Stimulated activated CD4-positive, alpha-beta T cell treated with anti-CD3 and anti-CD28 coated beads, Interleukin-12 subunit alpha, Interleukin-12 subunit beta, amount 100 ng/mL, for 24 hours (primary cell): ENCODE results near the gene TACC2.
"Not testable (repeated sequence)": the region's sequence is repeated elsewhere in the genome, so short reads cannot be mapped to it uniquely, and the experiment has no call there.

Source experiments
- DNase-seq, 2 experiments: peaks; one replicate each; pipeline ENCODE4 v3.0.0-alpha.2; 2020; ENCODE audit warnings: low read depth in 2 of 2

TACC2 gene

DNA sequence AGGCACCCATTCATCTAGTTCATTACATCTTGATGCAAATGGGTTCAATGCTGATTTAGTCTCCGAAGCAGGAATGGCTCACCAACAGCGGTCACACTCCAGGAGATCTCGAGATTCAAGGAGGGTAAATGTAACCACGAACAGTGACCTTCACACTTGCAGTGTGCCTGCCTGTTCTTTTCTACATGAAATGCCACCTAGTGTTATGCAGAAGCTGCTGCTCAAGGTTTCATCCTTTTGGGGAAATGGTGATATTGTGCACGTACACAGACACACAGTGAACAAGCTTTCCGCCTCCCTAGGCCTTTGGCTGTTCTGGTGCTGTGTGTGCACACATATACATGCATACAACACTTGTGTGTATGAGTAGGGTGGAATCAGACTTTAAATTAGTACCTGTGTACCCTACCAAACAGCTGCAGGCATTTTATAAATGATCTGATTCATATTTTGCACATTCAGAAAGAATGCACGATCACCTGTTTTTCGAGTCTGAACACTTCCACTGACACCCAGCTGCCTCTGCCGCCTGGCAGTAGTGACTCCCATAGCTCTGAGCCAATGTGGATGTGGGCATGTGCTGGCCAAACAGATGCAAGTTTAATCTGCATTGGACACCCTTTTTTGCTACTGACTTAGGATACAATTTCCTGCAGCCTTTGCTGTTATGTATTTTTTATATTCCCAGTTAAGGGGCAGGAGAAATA is 100.5 kb downstream of the TACC2 start:
- DNase-seq, result no peak

- no peak for DNase-seq
These were observed 102.8 kb downstream of the TACC2 start for GRCh38 chr10:122091722-122092121.

DNA sequence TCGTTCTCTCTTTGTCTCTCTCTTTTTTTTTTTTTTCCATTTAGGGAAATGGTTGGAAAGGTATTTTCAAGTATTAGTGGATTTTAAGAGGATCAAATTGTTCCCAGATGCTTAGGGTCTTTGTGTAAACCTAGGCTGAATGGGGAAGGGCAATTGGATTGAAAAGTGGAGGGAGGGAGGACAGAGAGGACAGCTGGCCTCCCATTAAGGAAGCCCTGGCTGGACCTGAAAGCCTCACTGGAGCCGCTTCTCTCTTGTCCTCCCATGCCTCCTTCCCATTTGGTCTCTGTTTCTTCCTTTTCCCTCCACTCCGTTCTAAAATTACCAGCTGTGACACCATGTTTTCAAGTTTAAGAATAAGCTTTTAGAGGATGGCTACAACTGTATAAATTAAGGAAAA is 104.1 kb downstream of the TACC2 start:
- no peak for DNase-seq

DNA sequence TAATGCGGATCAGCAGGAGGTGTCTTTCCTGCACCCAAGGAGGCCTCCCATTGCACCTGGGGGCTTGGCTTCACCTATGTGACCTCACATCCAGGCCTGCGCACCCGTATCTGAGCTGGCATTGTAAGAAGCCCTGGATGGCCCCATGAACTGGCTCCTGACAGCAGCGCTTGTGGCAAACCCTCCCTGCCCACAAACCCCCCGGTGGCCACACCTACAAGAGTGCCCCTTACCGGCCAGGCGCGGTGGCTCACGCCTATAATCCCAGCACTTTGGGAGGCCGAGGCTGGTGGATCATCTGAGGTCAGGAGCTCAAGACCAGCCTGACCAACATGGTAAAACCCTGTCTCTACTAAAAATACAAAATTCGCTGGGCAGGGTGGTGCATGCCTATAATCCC is 107.2 kb downstream of the TACC2 start:
- DNase-seq, result not testable (repeated sequence)

DNA sequence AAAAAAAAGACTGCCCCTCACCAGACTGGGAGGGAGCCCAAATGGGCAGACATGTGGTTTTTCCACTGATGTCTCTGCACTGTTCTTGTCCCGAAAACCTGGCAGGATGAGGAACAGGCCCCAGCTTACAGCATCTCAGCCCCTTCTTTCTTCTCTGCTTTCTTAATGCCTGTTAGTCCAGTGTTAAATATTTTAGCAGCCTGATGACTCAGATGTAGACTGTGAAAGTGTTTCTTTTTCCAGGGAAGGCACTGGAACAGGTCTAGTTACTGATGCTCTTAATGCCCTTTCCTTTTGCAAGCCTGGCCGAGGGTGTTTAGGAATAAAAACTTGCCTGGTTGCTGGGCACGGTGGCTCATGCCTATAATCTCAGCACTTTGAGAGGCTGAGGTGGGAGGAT is 107.7 kb downstream of the TACC2 start:
- no peak for DNase-seq

- DNase-seq, result no peak
These were observed 109.0 kb downstream of the TACC2 start for GRCh38 chr10:122097935-122098334.

DNA sequence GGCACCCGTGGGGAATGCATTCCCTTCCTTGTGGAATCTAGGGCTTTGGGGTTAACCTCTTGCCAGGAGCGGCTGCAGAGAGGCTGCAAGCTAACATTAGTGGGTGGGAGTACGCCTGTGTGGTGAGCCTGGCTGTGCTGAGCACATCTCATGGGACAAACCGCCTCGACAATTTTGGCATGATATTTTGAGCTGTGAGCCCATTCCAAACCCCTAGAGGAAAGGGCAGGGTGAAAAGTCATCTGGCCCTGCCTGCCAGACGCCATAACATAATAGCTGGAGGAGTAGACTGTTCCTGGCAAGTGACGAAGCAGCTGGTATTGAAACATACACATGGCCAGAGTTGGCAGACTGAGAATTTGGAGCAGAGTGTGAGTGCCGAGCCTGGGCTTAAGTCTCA is 110.0 kb downstream of the TACC2 start:
- no peak for DNase-seq

- DNase-seq, result no peak
These were observed 110.6 kb downstream of the TACC2 start for GRCh38 chr10:122099562-122099961.

GRCh38 chr10:122102146-122102868 is 113.3 kb downstream of the TACC2 start:
- DNase-seq, result no peak

- DNase-seq, result no peak
These were observed 114.0 kb downstream of the TACC2 start for GRCh38 chr10:122102869-122103525.

GRCh38 chr10:122103592-122103991 is 114.6 kb downstream of the TACC2 start:
- DNase-seq, result no peak

GRCh38 chr10:122108786-122109185 is 119.8 kb downstream of the TACC2 start:
- DNase-seq, result not testable (repeated sequence)

DNA sequence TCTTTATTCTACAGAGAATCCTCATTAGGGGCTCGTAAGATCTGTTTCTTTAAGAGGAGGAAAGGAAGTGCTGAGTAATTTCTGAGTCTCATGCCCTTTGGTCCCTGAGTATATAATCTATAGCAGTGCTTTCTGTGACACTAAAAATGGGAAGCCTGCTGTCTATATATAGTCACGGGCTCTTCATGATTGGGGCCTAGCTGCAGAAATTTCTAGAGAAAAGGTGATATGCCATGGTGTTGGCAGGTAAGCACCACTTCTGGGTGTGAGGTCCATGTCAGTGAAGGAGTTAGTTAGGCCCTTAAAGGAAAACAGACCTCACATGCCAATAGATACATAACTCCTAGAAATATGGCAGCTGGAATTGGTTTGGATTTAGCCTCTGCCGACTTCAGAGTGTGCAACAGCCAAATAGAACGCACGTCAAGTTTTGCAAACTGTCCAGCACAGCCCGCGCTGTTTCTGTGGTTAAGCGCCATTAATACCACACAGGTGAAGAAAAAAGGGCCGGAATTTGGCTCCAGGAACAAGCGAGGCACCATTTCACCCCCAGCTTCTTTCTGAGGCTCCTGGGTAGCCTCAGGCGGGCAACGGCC is 123.2 kb downstream of the TACC2 start:
- no peak for DNase-seq

DNA sequence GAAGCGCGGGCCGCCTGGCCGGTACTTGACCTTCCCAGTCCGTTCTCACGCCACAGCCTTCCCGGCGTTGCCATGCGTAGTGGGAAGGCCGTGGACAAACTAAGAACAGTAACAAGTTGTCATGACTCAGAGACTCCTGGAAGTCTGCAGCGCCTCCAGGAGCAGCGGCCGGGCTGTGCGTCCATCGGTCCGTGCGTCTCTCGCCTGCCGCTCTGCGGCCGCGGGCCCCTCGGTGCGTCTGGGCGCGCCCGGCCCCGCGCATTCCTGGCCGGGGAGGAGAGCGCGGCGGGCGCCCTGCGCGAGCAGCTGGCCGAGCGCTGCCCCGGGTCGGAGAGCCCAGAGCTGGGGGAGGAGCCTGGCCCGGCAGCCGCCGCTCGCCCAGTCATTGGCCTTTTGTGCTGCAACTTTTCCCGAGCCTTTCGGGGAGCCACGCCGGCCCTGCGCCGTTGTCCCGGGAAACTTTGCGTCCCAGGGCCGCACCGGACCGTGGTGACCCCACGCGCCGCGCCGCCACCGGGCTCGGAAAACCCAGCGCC is 123.7 kb downstream of the TACC2 start:
- no peak for DNase-seq

DNA sequence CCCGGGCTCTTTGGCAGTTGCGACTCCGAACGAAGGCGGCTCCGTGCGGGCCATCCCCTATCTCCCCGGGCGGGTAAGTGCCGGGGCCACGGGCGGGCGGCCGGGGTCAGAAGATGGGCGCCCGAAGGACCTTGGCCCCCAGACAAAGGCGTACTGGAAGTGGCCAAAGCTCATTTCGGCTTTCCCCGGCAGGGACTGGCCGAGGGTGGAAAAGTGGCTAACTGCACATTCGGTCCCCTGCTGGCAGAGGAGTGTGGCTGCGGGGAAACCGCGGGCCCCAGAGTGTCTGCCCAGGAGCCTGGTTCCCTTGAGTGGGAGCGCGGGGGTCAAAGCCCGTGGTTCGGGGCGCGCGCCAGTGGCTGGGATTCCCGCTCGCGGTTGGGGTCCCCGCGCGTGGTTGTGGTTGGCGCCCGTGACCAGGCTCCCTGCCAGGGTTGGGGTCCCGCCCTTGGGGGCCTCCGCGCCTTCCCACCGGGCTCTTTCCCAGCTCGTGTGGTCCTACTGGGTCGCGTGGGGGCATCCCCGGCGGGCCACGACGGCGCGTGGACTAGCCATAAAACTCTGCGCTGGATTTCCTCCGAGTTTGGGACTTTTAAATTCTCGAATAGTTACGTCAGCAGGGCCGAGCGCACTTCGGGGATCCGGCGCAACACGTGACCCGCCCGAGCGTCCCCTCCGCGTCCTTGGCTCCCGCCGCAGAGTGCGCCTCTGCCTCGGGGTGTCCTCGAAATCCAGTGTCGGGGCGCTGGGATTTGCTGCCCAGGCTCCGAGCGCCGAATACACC is 124.4 kb downstream of the TACC2 start:
- no peak for DNase-seq

DNA sequence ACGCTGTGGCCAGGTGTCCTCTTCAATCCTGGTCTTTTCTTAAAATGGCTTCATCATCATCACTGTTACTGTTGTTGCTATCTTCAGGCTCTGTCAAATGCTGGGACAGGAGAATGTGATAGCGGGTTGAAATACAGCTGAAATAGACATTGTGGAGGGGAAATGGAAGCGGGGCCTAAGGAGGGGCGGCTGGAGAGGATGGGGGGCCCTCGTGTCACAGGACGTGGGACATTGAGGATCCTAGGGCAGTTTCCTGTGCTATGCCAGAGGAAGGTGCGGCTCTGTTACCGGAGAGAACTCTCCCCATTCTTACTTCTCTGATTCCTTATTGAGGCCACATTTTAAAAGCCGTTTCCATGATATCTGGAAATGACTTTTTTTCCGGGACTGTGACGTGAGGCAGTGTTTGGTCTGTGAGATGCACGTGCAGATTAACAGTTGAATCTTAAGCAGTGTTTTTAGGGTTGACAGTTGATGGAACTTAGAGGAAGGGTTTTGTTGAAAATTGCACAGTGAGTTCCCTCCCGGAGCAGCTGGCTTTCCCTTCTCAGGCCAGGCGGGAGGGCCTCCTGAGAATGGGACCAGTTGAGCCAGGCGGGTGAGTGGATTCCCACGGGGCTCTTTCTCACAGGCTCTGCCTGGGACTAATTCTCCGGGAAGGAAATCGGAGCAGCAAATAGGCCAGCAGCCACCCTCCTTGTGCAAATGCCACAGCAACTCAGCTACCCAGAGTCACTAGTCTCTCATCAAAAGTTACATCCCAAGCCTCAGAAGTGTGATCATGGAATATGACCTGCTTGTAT is 125.2 kb downstream of the TACC2 start:
- DNase-seq, result no peak

GRCh38 chr10:122115874-122116273 is 126.9 kb downstream of the TACC2 start:
- DNase-seq, result no peak

DNA sequence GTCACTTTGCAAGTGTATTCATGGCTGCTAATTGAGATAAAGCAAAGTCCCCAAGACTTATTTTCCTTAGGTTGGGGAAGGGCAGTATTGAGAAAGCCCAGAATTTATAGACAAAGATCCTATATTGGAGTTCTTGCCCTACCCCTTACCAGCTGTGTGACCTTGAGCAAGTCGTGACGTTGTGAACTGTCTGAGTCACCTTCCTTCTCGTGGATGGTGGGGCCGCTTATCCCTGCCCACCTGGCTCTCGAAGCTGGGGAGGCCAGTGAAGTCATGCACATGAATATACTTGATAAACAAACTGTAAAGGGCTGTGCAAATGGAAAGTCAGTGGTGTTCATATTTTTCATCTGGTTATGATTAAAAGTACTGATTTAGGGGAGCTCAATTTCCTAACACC is 127.4 kb downstream of the TACC2 start:
- no peak for DNase-seq

- no peak for DNase-seq
These were observed 128.5 kb downstream of the TACC2 start for GRCh38 chr10:122117475-122117874.

DNA sequence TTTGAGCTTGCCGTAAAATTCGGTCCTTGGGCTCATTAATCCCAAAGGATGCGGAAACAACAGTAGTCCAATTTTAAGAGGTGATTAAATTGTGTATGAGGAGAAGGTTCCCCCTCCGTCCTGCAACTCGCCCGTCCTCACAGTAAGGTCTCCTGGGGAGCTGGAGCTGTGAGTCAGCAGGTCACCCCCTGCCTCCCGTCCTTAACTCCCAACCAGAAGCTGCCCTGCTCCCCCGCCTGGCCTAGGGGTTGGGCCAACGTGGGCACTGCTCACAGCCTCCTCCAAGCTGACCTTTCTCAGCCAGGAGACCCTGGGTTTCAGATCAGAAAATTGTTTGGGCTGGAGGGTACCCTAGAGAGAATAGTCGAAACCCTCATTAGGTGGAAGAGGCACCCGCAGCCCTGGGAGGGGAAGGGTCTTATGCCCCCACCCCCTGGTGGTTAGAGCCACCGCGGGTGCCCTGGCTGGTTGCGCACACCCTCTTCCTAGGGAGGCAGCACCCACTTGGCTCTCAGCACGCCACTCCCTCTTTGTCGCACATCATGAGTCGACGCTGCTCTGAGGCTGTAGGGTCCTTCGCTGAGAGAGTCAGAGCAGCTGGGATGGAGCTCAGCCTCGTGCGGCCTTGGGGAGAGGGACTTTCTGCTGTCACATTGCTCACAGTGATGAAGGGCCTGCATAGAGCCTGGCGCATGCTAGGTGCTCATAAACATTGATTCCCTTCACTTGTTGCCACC is 131.2 kb downstream of the TACC2 start:
- no peak for DNase-seq
